ENCODE data around the gene CYP4B1.

DNA sequence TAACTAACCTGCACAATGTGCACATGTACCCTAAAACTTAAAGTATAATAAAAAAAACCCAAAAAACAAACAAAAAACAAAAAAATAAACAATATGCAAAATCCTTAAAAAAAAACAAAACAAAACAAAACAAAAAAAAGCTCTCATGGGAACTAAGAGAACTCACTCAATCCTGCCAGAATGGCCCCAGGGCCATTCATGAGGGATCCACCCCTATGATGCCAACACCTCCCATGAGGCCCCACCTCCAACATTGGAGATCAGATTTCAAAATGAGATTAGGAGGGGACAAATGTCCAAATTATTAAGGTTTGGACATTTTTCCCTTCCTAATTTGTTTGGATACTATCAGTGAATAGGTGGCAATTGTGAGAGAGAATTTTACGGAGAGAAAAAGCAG is 10.2 kb downstream of the CYP4B1 start:
- TF ChIP-seq, protein P1, sequence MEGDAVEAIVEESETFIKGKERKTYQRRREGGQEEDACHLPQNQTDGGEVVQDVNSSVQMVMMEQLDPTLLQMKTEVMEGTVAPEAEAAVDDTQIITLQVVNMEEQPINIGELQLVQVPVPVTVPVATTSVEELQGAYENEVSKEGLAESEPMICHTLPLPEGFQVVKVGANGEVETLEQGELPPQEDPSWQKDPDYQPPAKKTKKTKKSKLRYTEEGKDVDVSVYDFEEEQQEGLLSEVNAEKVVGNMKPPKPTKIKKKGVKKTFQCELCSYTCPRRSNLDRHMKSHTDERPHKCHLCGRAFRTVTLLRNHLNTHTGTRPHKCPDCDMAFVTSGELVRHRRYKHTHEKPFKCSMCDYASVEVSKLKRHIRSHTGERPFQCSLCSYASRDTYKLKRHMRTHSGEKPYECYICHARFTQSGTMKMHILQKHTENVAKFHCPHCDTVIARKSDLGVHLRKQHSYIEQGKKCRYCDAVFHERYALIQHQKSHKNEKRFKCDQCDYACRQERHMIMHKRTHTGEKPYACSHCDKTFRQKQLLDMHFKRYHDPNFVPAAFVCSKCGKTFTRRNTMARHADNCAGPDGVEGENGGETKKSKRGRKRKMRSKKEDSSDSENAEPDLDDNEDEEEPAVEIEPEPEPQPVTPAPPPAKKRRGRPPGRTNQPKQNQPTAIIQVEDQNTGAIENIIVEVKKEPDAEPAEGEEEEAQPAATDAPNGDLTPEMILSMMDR (IDR thresholded peaks at IDR 0.05; ENCODE audit: insufficient read depth, low read length, poor library complexity, severe bottlenecking), result no peak
- no peak for TF ChIP-seq EZH2phosphoT487 (conservative IDR thresholded peaks at IDR 0.05; ENCODE audit: low read length)

Measured in SU-DHL-6 (cell line).